GM21619 (cell line): Measurements from ENCODE around the gene MTR.

Experiments
- ATAC-seq: cut with Tn5 transposase; IDR thresholded peaks from one replicate; pipeline ENCODE4 v1.9.1; 2021; ENCODE audit not compliant: unreplicated experiment

MTR gene

DNA sequence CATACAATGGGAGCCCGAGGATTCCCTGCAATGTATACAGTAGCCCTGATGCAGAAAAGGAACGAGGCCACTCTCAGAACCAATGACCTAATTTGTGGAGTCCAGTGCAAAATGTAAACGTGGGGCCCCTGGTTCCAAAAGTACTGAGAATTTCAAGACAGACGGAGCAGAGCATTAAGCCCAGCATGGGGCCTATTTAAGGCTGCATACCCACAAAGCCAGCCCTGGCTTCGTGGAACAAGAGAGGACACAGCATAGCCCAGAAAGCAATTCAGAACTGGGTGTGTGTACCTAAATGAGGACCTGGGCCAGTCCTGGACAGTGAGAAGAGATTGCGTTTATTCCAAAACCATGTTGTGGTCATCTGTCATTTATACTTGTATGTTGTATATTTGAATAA lies 153.9 kb downstream of the MTR start:
- no peak for ATAC-seq

DNA sequence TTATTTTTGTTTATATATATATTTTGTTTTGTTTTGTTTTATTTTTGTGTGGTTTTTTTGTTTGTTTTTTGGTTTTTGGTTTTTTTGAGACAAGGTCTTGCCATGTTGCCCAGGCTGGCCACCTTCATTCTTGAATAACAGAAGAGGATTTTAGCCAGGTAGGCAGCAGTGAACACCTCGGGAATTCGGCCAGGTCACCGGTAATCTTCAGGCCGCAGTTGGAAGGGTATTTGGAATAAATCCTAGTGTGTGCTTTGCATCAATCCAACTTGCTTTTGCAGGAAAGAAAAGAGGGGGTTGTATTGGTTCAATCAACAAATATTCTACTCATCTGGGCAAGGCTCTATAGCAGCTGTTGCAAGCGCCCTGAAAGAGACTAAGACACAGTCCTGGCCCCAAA lies 155.3 kb downstream of the MTR start:
- no peak for ATAC-seq

DNA sequence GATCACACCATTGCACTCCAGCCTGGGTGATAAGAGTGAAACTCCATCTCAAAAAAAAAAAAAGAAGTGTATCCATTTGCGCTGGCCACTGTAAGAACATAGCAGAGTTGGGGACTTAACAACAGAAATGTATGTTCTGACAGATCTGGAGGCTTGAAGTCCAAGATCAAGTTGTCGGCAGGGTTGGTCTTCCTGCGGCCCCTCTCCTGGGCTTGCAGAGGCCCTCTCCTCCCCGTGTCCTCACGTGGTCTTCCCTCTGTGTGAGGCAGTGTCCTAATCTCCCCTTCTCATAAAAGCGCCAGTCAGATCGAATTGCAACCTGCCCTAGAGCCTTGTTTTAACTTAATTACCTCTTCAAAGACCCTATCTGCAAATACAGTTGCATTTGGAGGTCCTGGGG lies 156.6 kb downstream of the MTR start:
- no peak for ATAC-seq

DNA sequence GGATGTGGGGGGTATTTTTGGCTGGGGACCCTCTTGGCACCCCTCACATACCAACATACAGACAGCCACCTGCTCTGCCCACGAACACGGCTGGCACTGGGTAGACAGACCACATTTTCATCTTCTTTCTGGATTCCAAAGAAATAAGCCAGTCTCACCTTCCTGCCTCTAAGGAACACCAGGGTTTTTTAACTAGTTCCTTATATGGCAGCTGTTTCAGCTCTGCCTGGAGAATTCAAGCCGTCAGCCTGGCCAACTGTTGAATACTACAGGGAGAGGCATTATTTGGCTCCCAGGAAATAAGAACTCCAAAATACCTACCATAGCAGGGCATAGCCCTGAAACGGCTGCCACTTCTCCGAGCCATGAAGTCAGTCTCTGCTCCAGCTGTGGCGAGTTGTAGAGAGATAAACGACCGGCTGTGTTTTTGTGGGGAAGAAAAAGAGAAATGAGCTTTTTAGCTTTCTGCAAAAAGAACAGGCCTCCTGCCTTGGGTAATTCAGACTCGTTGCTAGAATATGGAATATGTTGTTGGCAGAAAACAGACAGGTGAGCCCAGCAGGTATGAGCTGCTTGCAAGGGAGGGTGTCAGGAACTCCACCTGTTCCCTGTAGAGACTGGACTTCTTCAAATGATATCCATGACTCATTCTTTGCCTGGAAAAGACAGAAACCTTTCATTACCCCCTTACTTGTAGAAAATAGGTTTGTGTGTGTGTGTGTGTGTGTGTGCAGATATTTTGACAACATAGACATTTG lies 157.3 kb downstream of the MTR start:
- no peak for ATAC-seq

DNA sequence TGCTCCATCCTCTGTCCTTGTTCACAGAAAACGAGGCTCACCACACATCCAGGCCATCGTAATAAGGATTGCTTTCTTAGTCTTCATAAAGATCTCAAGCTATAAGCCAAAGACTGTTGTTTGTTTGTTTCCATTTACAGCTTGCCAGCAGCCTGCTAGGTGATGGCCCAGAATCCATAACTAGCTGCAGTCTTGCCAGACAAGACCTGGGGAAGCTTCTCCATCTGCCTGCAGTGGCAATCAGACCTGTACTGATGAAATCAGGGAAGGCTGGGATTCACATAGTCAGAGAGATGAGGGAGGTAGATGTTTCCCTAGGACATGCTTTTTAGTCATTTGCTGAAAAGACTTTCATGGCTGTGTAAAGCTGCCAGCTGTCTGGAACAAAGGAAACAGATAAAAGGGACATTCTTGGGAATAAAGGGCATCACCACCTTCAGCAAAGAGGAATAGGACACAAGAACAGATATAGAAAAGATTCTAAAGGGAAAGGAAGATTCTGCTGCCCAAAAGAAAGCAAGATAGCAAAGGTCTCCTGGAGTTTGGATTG lies 158.1 kb downstream of the MTR start:
- no peak for ATAC-seq
